22Rv1 (cell line): Measurements from ENCODE around the gene MYL12A.

Experiments
- H3K27ac ChIP-seq: fragments of 450-650 bp; 2 replicates; pipeline ENCODE4 v1.5.1; 2017
- ZFX ChIP-seq: fragments of 450-650 bp; IDR thresholded peaks from 2 replicates; pipeline ENCODE4 v1.6.1; 2017; ENCODE audit warnings: antibody characterized with exemption, borderline replicate concordance
- TF ChIP-seq, protein P1 (sequence below): fragments of 450-650 bp; IDR thresholded peaks from 2 replicates; pipeline ENCODE4 v1.5.1; 2017; ENCODE audit warnings: mild to moderate bottlenecking

Gene MYL12A

DNA sequence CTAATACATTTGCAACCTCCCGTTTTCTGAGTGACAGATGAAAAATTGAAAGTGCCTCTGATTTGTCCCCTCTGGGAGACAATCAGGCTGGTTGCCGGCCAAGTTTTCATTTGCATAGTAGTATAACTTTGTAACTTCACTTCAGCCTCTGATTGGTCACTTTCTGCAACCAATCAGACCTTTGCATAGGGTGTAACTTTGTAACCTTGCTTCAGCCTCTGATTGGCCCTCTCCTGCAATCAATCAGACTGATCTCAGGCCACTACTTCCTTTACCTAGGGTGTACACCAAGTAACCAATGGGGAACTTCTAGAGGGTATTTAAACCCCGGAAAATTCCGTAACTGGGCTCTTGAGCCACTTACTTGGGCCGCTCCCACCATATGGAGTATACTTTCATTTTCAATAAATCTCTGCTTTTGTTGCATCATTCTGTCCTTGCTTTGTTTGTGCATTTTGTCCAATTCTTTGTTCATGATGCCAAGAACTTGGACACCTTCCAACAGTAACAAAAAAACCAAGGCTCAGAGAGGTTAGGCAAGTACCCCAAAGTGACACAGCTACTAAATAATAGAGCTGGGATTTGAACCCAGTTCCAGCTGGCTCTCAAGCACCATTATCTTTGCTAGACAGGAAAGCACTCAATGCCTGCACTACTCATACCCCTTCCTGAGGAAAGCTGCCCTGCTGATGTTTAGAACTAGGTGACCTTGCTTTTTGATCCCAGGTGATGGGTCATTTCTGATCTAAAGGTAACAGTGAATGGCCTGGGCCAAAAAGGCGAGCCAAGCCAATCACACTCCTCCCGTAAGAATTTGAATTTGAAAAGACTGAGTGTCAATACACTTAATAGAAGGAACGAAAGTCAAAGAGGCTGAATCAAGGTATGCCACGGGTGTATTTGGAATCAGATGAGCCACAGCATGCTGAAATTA is 16.9 kb upstream of the MYL12A start:
- H3K27ac ChIP-seq: no peak overlapping the region
- TF ChIP-seq, protein P1, sequence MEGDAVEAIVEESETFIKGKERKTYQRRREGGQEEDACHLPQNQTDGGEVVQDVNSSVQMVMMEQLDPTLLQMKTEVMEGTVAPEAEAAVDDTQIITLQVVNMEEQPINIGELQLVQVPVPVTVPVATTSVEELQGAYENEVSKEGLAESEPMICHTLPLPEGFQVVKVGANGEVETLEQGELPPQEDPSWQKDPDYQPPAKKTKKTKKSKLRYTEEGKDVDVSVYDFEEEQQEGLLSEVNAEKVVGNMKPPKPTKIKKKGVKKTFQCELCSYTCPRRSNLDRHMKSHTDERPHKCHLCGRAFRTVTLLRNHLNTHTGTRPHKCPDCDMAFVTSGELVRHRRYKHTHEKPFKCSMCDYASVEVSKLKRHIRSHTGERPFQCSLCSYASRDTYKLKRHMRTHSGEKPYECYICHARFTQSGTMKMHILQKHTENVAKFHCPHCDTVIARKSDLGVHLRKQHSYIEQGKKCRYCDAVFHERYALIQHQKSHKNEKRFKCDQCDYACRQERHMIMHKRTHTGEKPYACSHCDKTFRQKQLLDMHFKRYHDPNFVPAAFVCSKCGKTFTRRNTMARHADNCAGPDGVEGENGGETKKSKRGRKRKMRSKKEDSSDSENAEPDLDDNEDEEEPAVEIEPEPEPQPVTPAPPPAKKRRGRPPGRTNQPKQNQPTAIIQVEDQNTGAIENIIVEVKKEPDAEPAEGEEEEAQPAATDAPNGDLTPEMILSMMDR: no peak
- TF ChIP-seq ZFX: no peak

DNA sequence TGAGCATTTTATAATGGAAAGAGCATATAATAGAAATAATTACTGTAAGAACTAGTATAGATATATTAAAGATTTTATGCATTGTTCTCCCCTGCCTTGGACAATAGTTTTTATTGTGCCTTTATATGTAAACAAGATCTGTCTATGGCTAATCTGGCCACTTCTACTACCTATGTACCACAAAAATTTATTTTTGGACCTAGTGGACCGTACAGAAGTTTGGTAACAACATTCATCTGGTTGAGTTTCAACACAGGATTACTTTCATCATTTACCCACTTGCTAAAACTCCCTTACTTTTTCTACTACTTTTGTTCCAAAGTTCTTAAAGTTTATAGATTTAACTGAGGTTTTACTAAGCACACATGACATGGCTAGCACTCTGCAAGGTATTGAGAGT is 14.6 kb upstream of the MYL12A start:
- no peak for TF ChIP-seq ZFX
- TF ChIP-seq, protein P1: no peak
- no peak overlapping the region for H3K27ac ChIP-seq

- H3K27ac ChIP-seq: no peak overlapping the region
- TF ChIP-seq, protein P1: no peak
- no peak for TF ChIP-seq ZFX
Measured at GRCh38 chr18:3233433-3234168, 14.0 kb upstream of the MYL12A start.

DNA sequence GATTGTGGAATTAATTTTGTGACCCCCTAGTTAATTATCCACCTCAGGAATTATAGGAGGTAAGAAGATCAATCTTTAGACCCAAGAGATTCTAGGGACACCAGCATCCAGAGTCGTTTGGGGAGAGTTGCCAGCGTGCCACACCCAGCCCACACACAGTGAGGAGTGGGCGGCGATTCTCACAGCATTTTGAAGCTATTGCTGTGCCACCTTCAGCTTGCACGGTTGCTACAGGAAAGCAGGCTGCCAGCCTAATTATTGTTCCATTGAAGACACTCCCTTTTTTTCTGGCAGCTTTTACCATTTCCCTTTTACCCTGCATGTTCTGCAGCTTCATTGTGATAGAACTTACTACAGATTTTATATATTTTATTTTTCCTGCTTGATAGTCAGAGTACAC is 13.1 kb upstream of the MYL12A start:
- no peak overlapping the region for H3K27ac ChIP-seq
- TF ChIP-seq ZFX: no peak
- TF ChIP-seq, protein P1: no peak

GRCh38 chr18:3235846-3236245 is 11.8 kb upstream of the MYL12A start:
- H3K27ac ChIP-seq: no peak overlapping the region
- no peak for TF ChIP-seq ZFX
- TF ChIP-seq, protein P1: no peak

DNA sequence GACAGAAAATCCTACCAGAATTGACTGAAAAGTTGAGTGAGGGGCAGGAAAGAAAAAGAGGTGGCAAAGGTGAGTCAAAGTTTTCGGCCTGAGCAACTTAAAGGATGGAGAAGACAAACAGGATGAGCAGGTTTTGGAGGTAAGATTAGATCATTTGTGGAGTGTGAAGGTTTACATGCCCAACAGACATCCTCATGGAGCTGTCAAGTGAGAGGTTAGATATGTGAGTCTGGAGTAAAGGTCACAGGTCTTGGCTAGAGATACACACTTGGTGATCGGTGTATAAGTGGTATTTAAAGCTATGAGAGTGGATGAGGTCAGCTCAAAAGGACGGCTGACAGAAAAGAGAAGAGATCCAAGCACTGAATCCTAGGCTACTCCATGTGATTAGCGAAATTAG is 11.1 kb upstream of the MYL12A start:
- no peak overlapping the region for H3K27ac ChIP-seq
- no peak for TF ChIP-seq ZFX
- TF ChIP-seq, protein P1: no peak

- TF ChIP-seq ZFX: no peak
- TF ChIP-seq, protein P1: no peak
- H3K27ac ChIP-seq: no peak overlapping the region
Measured at GRCh38 chr18:3238742-3239141, 8.9 kb upstream of the MYL12A start.
